B cell (primary cell): ENCODE results near the gene HDGFL2. TPM values are rescaled to one million over a fixed set of nuclear protein-coding genes. Genes with fewer than 3 reads are reported as not detected.

Experiments
- ATAC-seq: fragments of 200-7000 bp; cut with Tn5 transposase; one replicate; pipeline ENCODE4 v1.10.0; 2021; ENCODE audit warnings: low read depth, mild to moderate bottlenecking, moderate number of reproducible peaks, moderate library complexity
- CTCF ChIA-PET: fragments of 350-600 bp; sonication (Branson Sonifier 250); formaldehyde crosslinking; loops from one replicate; lab custom pipeline; 2021; ENCODE audit warnings: antibody characterized with exemption, inconsistent platforms; lab: Charles Lee
- POLR2A ChIA-PET: fragments of 350-600 bp; sonication (Branson Sonifier 250); formaldehyde crosslinking; loops from one replicate; lab custom pipeline; 2021; ENCODE audit warnings: antibody characterized with exemption; lab: Charles Lee
- DNase-seq: peaks from one replicate; pipeline ENCODE4 v3.0.0; 2013
- H2AFZ ChIP-seq: 2 replicates; pipeline ENCODE4 v1.6.1; 2012; ENCODE audit warnings: mild to moderate bottlenecking, low read depth, low read length; ENCODE audit not compliant: insufficient read depth, poor library complexity, severe bottlenecking
- H3K27ac ChIP-seq, 2 donors: 1 replicate in 1 of 2; 2 replicates in 1 of 2; pipeline ENCODE4 v1.5.1; 2012 to 2013; ENCODE audit warnings: low read length in 2 of 2, mild to moderate bottlenecking in 2 of 2, moderate library complexity in 1 of 2
- H3K27me3 ChIP-seq, 4 experiments: fragments of 200-600 bp in 1 of 4; sonication (generic) in 1 of 4; replicated peaks in 1 of 4; 1 replicate in 2 of 4; 2 replicates in 2 of 4; pipeline versions ENCODE4 v1.6.1 to v1.7.0; 2013 to 2016; ENCODE audit warnings: low read length in 3 of 4, mild to moderate bottlenecking in 2 of 4, mixed read lengths in 1 of 4, moderate library complexity in 1 of 4; ENCODE audit not compliant: insufficient read depth in 4 of 4, control insufficient read depth in 3 of 4; ENCODE audit errors: control extremely low read depth in 1 of 4
- H3K36me3 ChIP-seq, 2 experiments: replicated peaks in 1 of 2; 1 replicate in 1 of 2; 2 replicates in 1 of 2; pipeline versions ENCODE4 v1.6.1 to v1.7.1; 2013; ENCODE audit warnings: low read length in 1 of 2; ENCODE audit not compliant: insufficient read depth in 2 of 2, control insufficient read depth in 1 of 2; ENCODE audit errors: control extremely low read depth in 1 of 2, extremely low read depth in 1 of 2
- H3K4me1 ChIP-seq, 2 donors: fragments of 200-600 bp in 1 of 2; sonication (generic) in 1 of 2; 1 replicate in 1 of 2; 2 replicates in 1 of 2; pipeline versions ENCODE4 v1.5.1 to v1.6.1; 2013 to 2017; ENCODE audit warnings: low read length in 2 of 2; ENCODE audit not compliant: control insufficient read depth in 2 of 2, insufficient read depth in 2 of 2
- H3K4me2 ChIP-seq: replicated peaks from 2 replicates; pipeline ENCODE3; 2012; ENCODE audit warnings: mild to moderate bottlenecking, low read depth, low read length; ENCODE audit not compliant: poor library complexity, severe bottlenecking
- H3K4me3 ChIP-seq, 5 experiments: fragments of 200-600 bp in 1 of 5; sonication (generic) in 1 of 5; 1 replicate in 3 of 5; 2 replicates in 2 of 5; pipeline versions ENCODE4 v1.5.1 to v1.7.0; 2011 to 2016; ENCODE audit warnings: low read length in 4 of 5, mild to moderate bottlenecking in 4 of 5, low read depth in 2 of 5, control low read depth in 1 of 5, moderate library complexity in 1 of 5; ENCODE audit not compliant: insufficient read depth in 1 of 5; ENCODE audit errors: control extremely low read depth in 1 of 5, extremely low read depth in 1 of 5
- H3K79me2 ChIP-seq: fragments of 200-600 bp; sonication (generic); one replicate; pipeline ENCODE4 v1.6.0; 2016; ENCODE audit warnings: low read length; ENCODE audit not compliant: control insufficient read depth, insufficient read depth
- H3K9ac ChIP-seq: fragments of 200-600 bp; sonication (generic); 2 replicates; pipeline ENCODE4 v1.6.1; 2017; ENCODE audit warnings: mild to moderate bottlenecking, low read length, moderate library complexity
- H3K9me3 ChIP-seq, 3 donors: one replicate each; pipeline versions ENCODE4 v1.6.1 to v1.7.1; 2013; ENCODE audit warnings: low read length in 2 of 3; ENCODE audit not compliant: control insufficient read depth in 2 of 3, insufficient read depth in 1 of 3; ENCODE audit errors: control extremely low read depth in 1 of 3
- H4K20me1 ChIP-seq: 2 replicates; pipeline ENCODE4 v1.6.0; 2012; ENCODE audit warnings: mild to moderate bottlenecking, low read length; ENCODE audit not compliant: insufficient read depth, control insufficient read depth, poor library complexity, severe bottlenecking
- H3K27ac Mint-ChIP-seq: one replicate; pipeline ENCODE4 v1.8.0; 2021; ENCODE audit warnings: mixed read lengths
- H3K27me3 Mint-ChIP-seq: one replicate; pipeline ENCODE4 v1.8.0; 2021; ENCODE audit warnings: mixed read lengths
- H3K4me1 Mint-ChIP-seq: one replicate; pipeline ENCODE4 v1.8.0; 2021; ENCODE audit warnings: mixed read lengths
- H3K4me3 Mint-ChIP-seq: one replicate; pipeline ENCODE4 v1.8.0; 2021; ENCODE audit warnings: mixed read lengths
- H3K9me3 Mint-ChIP-seq: one replicate; pipeline ENCODE4 v1.8.0; 2022; ENCODE audit warnings: mixed read lengths; ENCODE audit not compliant: insufficient read depth
- CTCF ChIP-seq: fragments of 200-600 bp; IDR thresholded peaks from one replicate; pipeline ENCODE4 v1.8.0; 2022; ENCODE audit warnings: antibody characterized with exemption, mild to moderate bottlenecking
- EZH2 ChIP-seq: IDR thresholded peaks from 2 replicates; pipeline ENCODE4 v1.6.1; 2012; ENCODE audit warnings: borderline replicate concordance, low read depth, mild to moderate bottlenecking, moderate library complexity, low read length; ENCODE audit not compliant: insufficient read depth, poor library complexity, severe bottlenecking
- WGBS: methylation state at CpG from one replicate; pipeline ENCODE4 v1.1.5; 2013; ENCODE audit warnings: missing lambda C conversion rate; ENCODE audit not compliant: insufficient coverage; 5-methylcytosine and 5-hydroxymethylcytosine counted together
- intact Hi-C: fragments of 100-400 bp; cut with micrococcal nuclease; formaldehyde crosslinking; loops from one replicate; pipeline ENCODE4 v1.10.0; 2022
- polyA plus RNA-seq: library from polyadenylated mRNA; depleted of rRNA; stranded (reverse); fragments of >200 nt; gene quantifications from 2 replicates; pipeline ENCODE4 v1.2.3, GENCODE V29; 2012
- total RNA-seq, 2 donors: library from RNA; stranded (reverse); fragments of 120-200 nt in 1 of 2; gene quantifications; 1 replicate in 1 of 2; 2 replicates in 1 of 2; pipeline versions ENCODE4 v1.2.3 to v1.2.4, GENCODE V29; 2013 to 2022

HDGFL2 gene
- total and polyA plus RNA-seq, 2 donors (not counting 1 experiment from before 2014, with no cell fraction given): 18.4 to 49.9 TPM

DNA sequence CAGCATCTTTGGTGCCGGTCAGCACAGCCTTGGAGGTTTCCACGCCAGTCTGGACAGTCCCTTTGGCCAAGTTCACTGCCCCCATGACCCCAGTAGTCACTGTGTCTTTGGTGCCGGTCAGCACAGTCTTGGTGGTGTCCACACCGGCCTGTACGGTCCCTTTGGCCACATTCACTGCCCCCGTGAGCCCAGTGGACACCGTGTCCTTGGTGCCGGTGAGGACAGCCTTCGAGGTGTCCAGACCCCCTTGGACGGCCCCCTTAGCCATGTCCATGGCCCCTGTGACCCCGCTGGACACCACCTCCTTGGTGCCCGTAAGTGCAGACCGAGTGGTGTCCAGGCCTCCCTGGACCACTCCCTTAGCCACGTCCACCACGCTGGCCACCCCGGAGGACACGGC lies 41.2 kb downstream of the HDGFL2 start:
- Histone ChIP-seq H3K9ac (no peak overlapping the region), H3K4me3 (no peak overlapping the region), H4K20me1 (no peaks in the 10 kb centered on the region), H2AFZ (no peak overlapping the region), H3K27ac (no peak overlapping the region), H3K27me3 (peaks cover 0 to 2% (median 0%) of the 10 kb centered on the region in 4 experiments), H3K79me2 (no peaks in the 10 kb centered on the region), H3K36me3 (no peaks in the 10 kb centered on the region), H3K4me1 (no peaks in the 10 kb centered on the region), H3K9me3 (peaks cover 0 to 17% (median 0%) of the 10 kb centered on the region in 3 donors), H3K4me2 (no peak overlapping the region)
- Mint-ChIP-seq H3K27me3 (no peaks in the 10 kb centered on the region), H3K9me3 (no peaks in the 10 kb centered on the region), H3K4me3 (no peak overlapping the region), H3K27ac (no peak overlapping the region), H3K4me1 (no peaks in the 10 kb centered on the region)
- no peak for TF ChIP-seq CTCF
- no peak for TF ChIP-seq EZH2
- intact Hi-C loops: no loop called here
- ChIA-PET POLR2A (no interaction called here), CTCF (no interaction called here)
- ATAC-seq (no peak), DNase-seq (no peak)
- 92% methylated on average over 17 of the region's 17 CpGs for WGBS

GRCh38 chr19:4515732-4516131 lies 43.6 kb downstream of the HDGFL2 start:
- no peaks in the 10 kb centered on the region for H3K4me1 ChIP-seq
- no peaks in the 10 kb centered on the region for H3K79me2 ChIP-seq
- no peak overlapping the region for H3K4me3 ChIP-seq
- ChIA-PET CTCF (no interaction called here), POLR2A (interaction anchor here (1.1 kb wide), 1 partner anchor 9 kb away, joined by 6 read pairs; no protein-coding TSS in a partner anchor)
- no peak for TF ChIP-seq CTCF
- no peak for TF ChIP-seq EZH2
- Mint-ChIP-seq H3K4me1 (no peaks in the 10 kb centered on the region), H3K9me3 (no peaks in the 10 kb centered on the region), H3K27me3 (peaks cover 3% of the 10 kb centered on the region), H3K27ac (no peak overlapping the region), H3K4me3 (no peak overlapping the region)
- no peak overlapping the region for H3K9ac ChIP-seq
- no peaks in the 10 kb centered on the region for H3K36me3 ChIP-seq
- H2AFZ ChIP-seq: no peak overlapping the region
- H3K27me3 ChIP-seq: peaks cover 0 to 2% (median 0%) of the 10 kb centered on the region in 4 experiments
- 90% methylated on average over 3 of the region's 5 CpGs for WGBS
- peaks cover 0 to 14% (median 0%) of the 10 kb centered on the region in 3 donors for H3K9me3 ChIP-seq
- intact Hi-C loops: no loop called here
- no peaks in the 10 kb centered on the region for H4K20me1 ChIP-seq
- DNase-seq (no peak), ATAC-seq (no peak)
- H3K4me2 ChIP-seq: no peak overlapping the region
- no peak overlapping the region for H3K27ac ChIP-seq
